Stimulated activated CD8-positive, alpha-beta memory T cell treated with anti-CD3 and anti-CD28 coated beads, Interleukin-7, amount 100 ng/mL, for 24 hours (primary cell): ENCODE results near the gene MAP2.

ENCODE experiments used
- DNase-seq: peaks from one replicate; pipeline ENCODE4 v3.0.0-alpha.2; 2020; ENCODE audit warnings: low read depth

Gene MAP2

DNA sequence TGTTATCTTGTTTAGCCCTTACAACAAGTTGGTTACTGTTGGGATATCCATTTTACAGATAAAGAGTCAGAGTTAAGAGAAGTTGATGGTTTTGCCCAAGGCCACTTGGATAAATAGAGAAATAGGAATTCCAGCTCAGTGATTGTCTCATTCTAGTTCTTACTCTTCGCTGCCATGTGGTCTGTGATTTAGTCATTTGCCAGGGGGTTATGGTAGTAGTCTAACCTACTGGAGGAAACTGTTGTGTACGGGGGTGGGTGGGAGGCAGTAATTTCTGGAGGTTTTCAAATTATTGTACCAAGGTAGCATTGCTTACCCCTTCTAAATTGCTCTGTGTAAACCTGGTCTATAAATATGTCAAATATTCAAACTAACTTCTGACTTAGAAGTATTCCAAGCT is 110.4 kb downstream of the MAP2 start:
- DNase-seq = no peak

DNA sequence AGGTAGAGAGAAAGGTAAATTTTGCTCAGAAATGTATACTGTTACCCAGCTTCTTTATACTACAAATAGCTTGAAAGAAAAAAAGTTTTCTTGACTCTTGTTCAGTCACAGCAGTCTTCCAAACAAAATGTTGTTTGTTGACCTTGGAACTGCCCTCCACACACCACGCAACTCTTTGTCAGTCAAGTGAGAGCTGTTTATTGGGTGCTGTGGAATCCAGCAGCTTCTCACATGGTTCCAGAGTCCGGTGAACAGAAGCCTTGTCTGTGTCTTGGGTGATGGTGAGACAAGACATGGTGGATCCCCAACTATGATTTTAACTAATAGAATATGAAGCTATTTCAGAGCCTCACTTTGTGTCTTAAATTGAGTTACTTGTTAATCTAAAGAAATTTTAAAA is 112.5 kb downstream of the MAP2 start:
- DNase-seq = no peak

GRCh38 chr2:209547726-209548125 is 123.9 kb downstream of the MAP2 start:
- no peak for DNase-seq

GRCh38 chr2:209549589-209549988 is 125.7 kb downstream of the MAP2 start:
- DNase-seq = no peak

- no peak for DNase-seq
These were observed 130.1 kb downstream of the MAP2 start for GRCh38 chr2:209553913-209554312.

DNA sequence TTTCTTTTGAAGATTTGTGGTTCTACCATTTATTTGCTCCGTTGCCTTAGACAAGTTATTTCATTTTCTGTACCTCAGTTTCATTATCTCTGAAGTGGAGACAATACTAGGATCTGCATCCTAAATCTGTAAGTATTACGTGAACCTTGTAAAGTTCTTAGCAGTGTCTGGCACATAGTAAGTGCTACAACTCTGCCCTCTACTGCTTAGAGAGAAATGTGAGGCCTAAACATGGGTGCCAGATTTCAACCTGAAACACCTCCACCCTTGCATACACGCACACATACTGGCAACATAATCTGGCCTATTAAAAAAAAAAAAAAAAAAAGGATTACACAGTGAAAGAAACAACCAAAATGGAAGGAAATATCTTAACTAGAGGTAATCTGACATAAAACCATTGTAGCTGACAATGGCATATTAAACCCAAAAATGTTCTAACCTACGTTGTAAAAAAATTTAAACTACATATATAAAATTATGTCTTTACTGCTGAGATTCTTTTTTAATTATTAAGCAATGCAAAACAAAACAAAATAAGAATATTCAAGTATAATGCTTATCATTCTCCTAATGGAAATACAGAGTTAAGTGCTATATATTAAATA is 132.6 kb downstream of the MAP2 start:
- no peak for DNase-seq

DNA sequence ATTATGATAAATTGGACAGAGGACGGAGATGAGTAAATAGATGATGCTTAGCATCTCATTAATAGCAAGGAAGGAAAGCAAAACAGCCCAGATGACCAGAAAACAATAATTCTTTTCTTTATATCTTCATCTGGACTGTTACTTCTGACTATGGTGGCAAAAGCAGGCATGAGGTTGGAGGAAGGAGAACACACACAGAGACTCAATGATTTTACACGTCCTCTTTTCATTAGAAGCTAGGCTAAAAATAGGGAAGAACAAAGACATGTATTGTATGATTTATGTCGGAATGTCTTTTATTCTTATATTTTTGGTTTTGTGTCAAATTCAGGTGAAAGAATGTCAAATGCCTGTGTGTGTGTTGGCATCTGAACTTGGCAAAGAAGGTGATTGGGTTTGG is 137.1 kb downstream of the MAP2 start:
- no peak for DNase-seq

- DNase-seq = no peak
These were observed 139.6 kb downstream of the MAP2 start for GRCh38 chr2:209563453-209563852.

GRCh38 chr2:209564816-209565215 is 141.0 kb downstream of the MAP2 start:
- DNase-seq = no peak

- no peak for DNase-seq
These were observed 142.2 kb downstream of the MAP2 start for GRCh38 chr2:209565896-209566582.

DNA sequence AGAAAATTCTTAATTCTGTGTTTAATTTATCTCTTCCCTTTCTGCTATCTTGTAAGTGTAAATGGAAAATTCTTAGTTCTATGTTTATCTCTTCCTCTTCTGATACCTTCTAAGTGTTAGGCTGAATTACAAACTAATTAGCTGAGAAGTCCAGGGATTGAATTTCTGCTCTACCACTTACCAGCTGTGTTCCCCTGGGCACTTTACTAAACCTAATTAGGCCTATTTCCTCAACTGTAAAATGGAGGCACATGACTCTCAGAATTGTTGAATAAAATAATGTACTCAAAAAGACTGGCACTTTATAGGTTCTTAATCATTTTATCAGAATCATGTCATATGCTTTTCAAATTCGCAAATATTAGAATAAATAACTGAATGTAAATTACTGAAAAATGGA is 146.3 kb downstream of the MAP2 start:
- DNase-seq = no peak

DNA sequence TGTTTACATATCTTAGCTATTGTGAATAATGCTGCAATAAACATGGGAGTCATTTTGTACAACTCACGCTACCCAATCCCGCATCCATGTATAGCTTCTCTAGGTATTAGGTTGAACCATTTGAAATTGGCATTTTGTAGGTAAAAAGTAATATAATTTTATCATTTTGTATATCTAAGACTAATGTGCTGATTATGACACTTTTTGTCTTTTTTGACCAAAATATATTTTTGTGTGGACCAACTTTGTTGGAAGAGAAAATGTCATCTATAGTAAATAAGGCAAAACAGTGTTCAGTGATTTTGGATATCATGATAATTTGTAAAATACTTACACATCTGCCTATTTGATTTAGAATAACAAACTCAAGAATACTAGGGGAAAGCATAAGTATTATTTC is 150.7 kb downstream of the MAP2 start:
- DNase-seq = no peak

GRCh38 chr2:209577376-209578357 is 153.8 kb downstream of the MAP2 start:
- no peak for DNase-seq

- no peak for DNase-seq
These were observed 154.7 kb downstream of the MAP2 start for GRCh38 chr2:209578394-209579001.

GRCh38 chr2:209579230-209579749 is 155.4 kb downstream of the MAP2 start:
- no peak for DNase-seq

DNA sequence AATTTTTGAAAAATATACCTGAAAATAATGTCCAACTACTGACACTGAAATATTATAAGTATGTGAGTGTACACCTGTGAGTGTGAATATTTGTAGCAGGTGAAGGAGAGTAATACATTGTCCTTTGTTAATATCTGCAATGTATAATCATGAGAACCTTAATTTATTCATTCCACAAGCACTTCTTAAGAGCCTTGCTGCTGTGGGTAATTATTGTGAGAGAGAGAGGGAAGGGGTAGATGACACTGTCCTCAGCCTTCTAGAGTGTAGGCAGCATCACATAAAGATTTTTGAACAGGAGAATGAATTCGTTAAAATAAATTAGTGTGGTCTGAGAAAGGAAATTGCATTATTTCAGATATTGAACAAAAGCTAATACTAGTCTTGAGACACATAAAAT is 157.2 kb downstream of the MAP2 start:
- no peak for DNase-seq

DNA sequence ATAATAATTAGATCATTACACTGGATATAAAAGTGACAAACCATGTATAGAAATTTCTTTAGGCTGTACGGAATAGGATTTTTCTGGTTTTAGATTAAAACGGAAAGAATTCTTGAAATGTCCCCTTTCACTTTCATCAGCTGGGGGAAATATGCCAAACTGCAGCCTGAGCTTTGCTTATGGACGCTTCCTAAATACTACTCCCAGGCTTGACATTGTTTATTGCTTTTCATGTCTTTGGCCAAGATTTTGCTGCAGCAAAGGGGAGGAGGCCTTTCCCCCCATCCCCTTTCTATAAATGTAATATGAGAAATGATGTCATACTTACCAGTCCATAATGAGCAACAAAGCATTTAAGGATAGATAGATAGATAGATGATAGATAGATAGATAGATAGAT is 158.4 kb downstream of the MAP2 start:
- DNase-seq = no peak

DNA sequence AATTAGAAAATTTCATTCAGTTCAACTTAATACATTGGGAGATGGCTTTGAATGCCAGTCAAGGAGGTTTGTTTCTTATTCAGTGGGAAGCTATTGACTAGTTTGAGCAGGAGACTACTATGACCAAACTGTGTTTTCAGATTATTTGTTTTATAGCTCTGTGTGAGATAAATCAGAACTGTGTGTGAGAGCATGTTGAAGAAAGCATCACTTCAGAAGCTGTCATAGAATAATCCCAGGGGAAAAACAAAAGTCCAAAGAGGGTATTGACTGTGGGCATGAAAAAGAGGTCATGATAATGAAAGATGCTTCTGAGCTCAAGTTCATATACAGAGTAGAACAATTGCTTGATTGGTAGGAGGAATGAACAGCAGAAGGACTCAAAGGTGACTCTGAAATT is 160.6 kb downstream of the MAP2 start:
- DNase-seq = no peak

- DNase-seq = no peak
These were observed 161.1 kb downstream of the MAP2 start for GRCh38 chr2:209584915-209585314.

GRCh38 chr2:209591021-209591420 is 167.2 kb downstream of the MAP2 start:
- DNase-seq = no peak

- DNase-seq = no peak
These were observed 168.3 kb downstream of the MAP2 start for GRCh38 chr2:209592106-209592505.

- no peak for DNase-seq
These were observed 170.1 kb downstream of the MAP2 start for GRCh38 chr2:209593930-209594329.
